HG03432 (cell line): ENCODE data around the gene PRKCH.
"Not testable (repeated sequence)": the region's sequence is repeated elsewhere in the genome, so short reads cannot be mapped to it uniquely, and the experiment has no call there.

Experiments
- ATAC-seq: cut with Tn5 transposase; IDR thresholded peaks from one replicate; pipeline ENCODE4 v1.9.1; 2021; ENCODE audit warnings: mild to moderate bottlenecking, moderate library complexity; ENCODE audit not compliant: unreplicated experiment

Gene PRKCH

GRCh38 chr14:61387076-61387475, 65.7 kb downstream of the PRKCH start:
- no peak for ATAC-seq

GRCh38 chr14:61388173-61388975, 67.0 kb downstream of the PRKCH start:
- peak; percentile 87 for ATAC-seq

- ATAC-seq, result no peak
These were observed 67.7 kb downstream of the PRKCH start for GRCh38 chr14:61388976-61389576.

- no peak for ATAC-seq
These were observed 69.7 kb downstream of the PRKCH start for GRCh38 chr14:61391119-61391518.

GRCh38 chr14:61392297-61392696, 70.9 kb downstream of the PRKCH start:
- ATAC-seq, result no peak

GRCh38 chr14:61394542-61394941, 73.2 kb downstream of the PRKCH start:
- no peak for ATAC-seq

GRCh38 chr14:61395115-61395725, 73.8 kb downstream of the PRKCH start:
- no peak for ATAC-seq

- no peak for ATAC-seq
These were observed 74.9 kb downstream of the PRKCH start for GRCh38 chr14:61396279-61396678.

- no peak for ATAC-seq
These were observed 75.3 kb downstream of the PRKCH start for GRCh38 chr14:61396694-61397093.

- no peak for ATAC-seq
These were observed 76.2 kb downstream of the PRKCH start for GRCh38 chr14:61397615-61398014.

- ATAC-seq, result no peak
These were observed 76.8 kb downstream of the PRKCH start for GRCh38 chr14:61398221-61398620.

GRCh38 chr14:61399365-61399764, 78.0 kb downstream of the PRKCH start:
- no peak for ATAC-seq

- no peak for ATAC-seq
These were observed 80.1 kb downstream of the PRKCH start for GRCh38 chr14:61401461-61401860.

GRCh38 chr14:61403411-61403810, 82.0 kb downstream of the PRKCH start:
- peak; percentile 74 for ATAC-seq

- ATAC-seq, result no peak
These were observed 83.3 kb downstream of the PRKCH start for GRCh38 chr14:61404637-61405036.

- ATAC-seq, result no peak
These were observed 84.8 kb downstream of the PRKCH start for GRCh38 chr14:61406198-61406597.

GRCh38 chr14:61406675-61407074, 85.3 kb downstream of the PRKCH start:
- no peak for ATAC-seq

- ATAC-seq, result no peak
These were observed 87.1 kb downstream of the PRKCH start for GRCh38 chr14:61408498-61408897.

- no peak for ATAC-seq
These were observed 88.4 kb downstream of the PRKCH start for GRCh38 chr14:61409782-61410181.

- ATAC-seq, result not testable (repeated sequence)
These were observed 94.6 kb downstream of the PRKCH start for GRCh38 chr14:61415934-61416333.

- ATAC-seq, result peak; percentile 56
These were observed 95.2 kb downstream of the PRKCH start for GRCh38 chr14:61416591-61416990.

- no peak for ATAC-seq
These were observed 95.8 kb downstream of the PRKCH start for GRCh38 chr14:61417141-61417540.
